Astrocyte of the cerebellum (primary cell): ENCODE data around the gene ADIPOR2.

Experiments
- DNase-seq: peaks from one replicate; pipeline ENCODE4 v3.0.0-alpha.2; 2011; ENCODE audit warnings: low read depth
- H3K4me3 ChIP-seq: 2 replicates; pipeline ENCODE4 v1.5.1; 2011; ENCODE audit warnings: mild to moderate bottlenecking, low read depth, low read length, moderate library complexity
- CTCF ChIP-seq: IDR thresholded peaks from 2 replicates; pipeline ENCODE4 v1.5.1; 2012; ENCODE audit warnings: low read length, low read depth, moderate library complexity, mild to moderate bottlenecking; ENCODE audit errors: missing control alignments
- in situ Hi-C: cut with HindIII; loops from 2 replicates; pipeline ENCODE4 v1.10.0; 2017; ENCODE audit warnings: low sequenced_read_pairs

The ADIPOR2 gene

GRCh38 chr12:1829306-1829900, 138.5 kb downstream of the ADIPOR2 start:
- DNase-seq = no peak
- no peak overlapping the region for H3K4me3 ChIP-seq
- no peak for TF ChIP-seq CTCF
- in situ Hi-C loops = no loop called here

- in situ Hi-C loops = no loop called here
- TF ChIP-seq CTCF = no peak
- DNase-seq = no peak
- H3K4me3 ChIP-seq = no peak overlapping the region
Observed at GRCh38 chr12:1830401-1830845, 139.6 kb downstream of the ADIPOR2 start.

- TF ChIP-seq CTCF = no peak
- no peak overlapping the region for H3K4me3 ChIP-seq
- in situ Hi-C loops = no loop called here
- peak; percentile 40 for DNase-seq
Observed at GRCh38 chr12:1830981-1831963, 140.4 kb downstream of the ADIPOR2 start.

GRCh38 chr12:1832801-1833595, 142.1 kb downstream of the ADIPOR2 start:
- TF ChIP-seq CTCF = no peak
- no peak overlapping the region for H3K4me3 ChIP-seq
- in situ Hi-C loops = no loop called here
- no peak for DNase-seq

GRCh38 chr12:1833596-1834028, 142.7 kb downstream of the ADIPOR2 start:
- H3K4me3 ChIP-seq = no peak overlapping the region
- no peak for TF ChIP-seq CTCF
- DNase-seq = no peak
- in situ Hi-C loops = no loop called here
